ENCODE results near the gene CDYL2.

CDYL2 gene

GRCh38 chr16:80848862-80849261 is 44.5 kb upstream of the CDYL2 start:
- no peak overlapping the region for H2AFZ ChIP-seq (ENCODE audit: low read depth)
- H3K4me1 ChIP-seq (ENCODE audit: low read depth, poor library complexity, severe bottlenecking) = no peaks in the 10 kb centered on the region
- H3K79me2 ChIP-seq (ENCODE audit: insufficient read depth, low read depth) = no peaks in the 10 kb centered on the region
- H4K20me1 ChIP-seq (ENCODE audit: insufficient read depth) = no peaks in the 10 kb centered on the region
- no peaks in the 10 kb centered on the region for H3K27me3 ChIP-seq (ENCODE audit: insufficient read depth, low read depth)
- H3K9ac ChIP-seq = no peak overlapping the region
- H3K27ac ChIP-seq = no peak overlapping the region
- H3K4me3 ChIP-seq (IDR thresholded peaks at IDR 0.05; ENCODE audit: insufficient read depth, low read depth, low read length) = no peak overlapping the region
- no peaks in the 10 kb centered on the region for H3K36me3 ChIP-seq (ENCODE audit: insufficient read depth)
- no peak for TF ChIP-seq CTCF (conservative IDR thresholded peaks at IDR 0.05; ENCODE audit: low read depth, low read length)
- H3K4me2 ChIP-seq = no peak overlapping the region

GRCh38 chr16:80846680-80847079 is 42.3 kb upstream of the CDYL2 start:
- TF ChIP-seq CTCF (conservative IDR thresholded peaks at IDR 0.05; ENCODE audit: low read depth, low read length) = no peak
- H3K27ac ChIP-seq = no peak overlapping the region
- H3K9ac ChIP-seq = no peak overlapping the region

DNA sequence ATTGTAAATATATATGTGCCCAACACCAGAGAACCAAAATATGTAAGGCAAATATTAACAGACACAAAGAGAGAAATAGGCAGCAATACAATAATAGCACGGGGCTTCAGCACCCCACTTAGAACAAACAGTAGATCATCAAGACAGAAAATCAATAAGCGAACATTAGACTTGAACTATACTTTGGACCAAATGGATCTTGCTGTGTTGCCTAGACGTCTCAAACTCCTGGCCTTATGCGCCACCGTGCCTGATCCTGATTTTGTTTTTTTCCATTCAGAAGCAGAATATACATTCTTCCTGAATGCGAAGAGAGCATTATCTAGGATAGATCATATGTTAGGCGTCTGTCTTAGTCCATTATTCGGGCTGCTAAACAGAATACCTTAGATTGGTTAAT is 41.9 kb upstream of the CDYL2 start:
- no peaks in the 10 kb centered on the region for H3K27me3 ChIP-seq (ENCODE audit: insufficient read depth, low read depth)
- H3K27ac ChIP-seq = no peak overlapping the region
- H3K4me1 ChIP-seq (ENCODE audit: low read depth, poor library complexity, severe bottlenecking) = no peaks in the 10 kb centered on the region
- no peak for TF ChIP-seq CTCF (conservative IDR thresholded peaks at IDR 0.05; ENCODE audit: low read depth, low read length)
- H3K79me2 ChIP-seq (ENCODE audit: insufficient read depth, low read depth) = no peaks in the 10 kb centered on the region
- H4K20me1 ChIP-seq (ENCODE audit: insufficient read depth) = no peaks in the 10 kb centered on the region
- H2AFZ ChIP-seq (ENCODE audit: low read depth) = no peak overlapping the region
- H3K36me3 ChIP-seq (ENCODE audit: insufficient read depth) = no peaks in the 10 kb centered on the region
- H3K4me2 ChIP-seq = no peak overlapping the region
- H3K4me3 ChIP-seq (IDR thresholded peaks at IDR 0.05; ENCODE audit: insufficient read depth, low read depth, low read length) = no peak overlapping the region
- H3K9ac ChIP-seq = no peak overlapping the region

More at GRCh38 chr16:80846680-80847079, 42.3 kb upstream of the CDYL2 start:
- no peaks in the 10 kb centered on the region for H3K36me3 ChIP-seq (ENCODE audit: insufficient read depth)
- no peak overlapping the region for H3K4me3 ChIP-seq (IDR thresholded peaks at IDR 0.05; ENCODE audit: insufficient read depth, low read depth, low read length)
- no peaks in the 10 kb centered on the region for H4K20me1 ChIP-seq (ENCODE audit: insufficient read depth)
- no peaks in the 10 kb centered on the region for H3K79me2 ChIP-seq (ENCODE audit: insufficient read depth, low read depth)
- H3K4me1 ChIP-seq (ENCODE audit: low read depth, poor library complexity, severe bottlenecking) = no peaks in the 10 kb centered on the region
- no peaks in the 10 kb centered on the region for H3K27me3 ChIP-seq (ENCODE audit: insufficient read depth, low read depth)
- H2AFZ ChIP-seq (ENCODE audit: low read depth) = no peak overlapping the region
- no peak overlapping the region for H3K4me2 ChIP-seq

DNA sequence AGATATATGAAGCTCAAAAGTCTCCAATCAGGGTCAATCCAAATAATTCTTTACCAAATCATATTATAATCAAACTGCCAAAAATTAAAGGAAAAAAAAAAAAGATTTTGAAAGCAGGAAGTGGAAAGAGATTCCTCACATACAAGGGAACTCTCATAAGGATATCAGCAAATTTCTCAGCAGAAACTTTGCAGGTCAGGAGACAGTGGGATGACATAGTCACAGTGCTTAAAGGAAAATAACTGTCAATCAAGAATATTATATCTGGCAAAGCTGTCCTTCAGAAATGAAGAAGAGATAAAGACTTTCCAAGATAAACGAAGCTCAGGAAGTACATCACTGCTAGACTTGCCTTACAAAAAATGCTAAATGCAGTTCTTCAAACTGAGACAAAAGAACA is 40.0 kb upstream of the CDYL2 start:
- Histone ChIP-seq H3K9ac (no peak overlapping the region), H3K36me3 (ENCODE audit: insufficient read depth) (no peaks in the 10 kb centered on the region), H3K4me1 (ENCODE audit: low read depth, poor library complexity, severe bottlenecking) (no peaks in the 10 kb centered on the region), H3K4me2 (no peak overlapping the region), H4K20me1 (ENCODE audit: insufficient read depth) (no peaks in the 10 kb centered on the region), H3K4me3 (IDR thresholded peaks at IDR 0.05; ENCODE audit: insufficient read depth, low read depth, low read length) (no peak overlapping the region), H3K27ac (no peak overlapping the region), H3K27me3 (ENCODE audit: insufficient read depth, low read depth) (no peaks in the 10 kb centered on the region), H2AFZ (ENCODE audit: low read depth) (no peak overlapping the region), H3K79me2 (ENCODE audit: insufficient read depth, low read depth) (no peaks in the 10 kb centered on the region)
- no peak for TF ChIP-seq CTCF (conservative IDR thresholded peaks at IDR 0.05; ENCODE audit: low read depth, low read length)
